ENCODE results near the gene GHR.

Gene GHR

DNA sequence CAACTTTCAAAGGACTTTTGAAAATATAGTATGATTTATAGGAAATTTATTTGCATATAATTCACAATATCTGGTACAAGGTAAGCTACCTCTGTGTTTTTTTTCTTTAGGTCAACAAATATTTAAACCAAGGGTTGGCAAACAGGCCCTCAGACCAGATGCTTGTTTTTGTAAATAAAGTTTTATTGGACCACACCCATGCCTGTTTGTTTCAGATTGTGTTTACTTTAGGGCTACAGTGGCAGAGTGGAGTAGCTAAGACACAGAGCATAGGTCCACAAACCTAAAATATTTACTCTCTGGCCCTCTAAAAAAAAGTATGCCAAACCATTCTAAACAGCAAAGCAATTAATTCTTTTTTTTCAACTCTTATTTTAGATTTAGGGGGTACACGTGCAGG lies 213.7 kb downstream of the GHR start:
- no peak for DNase-seq (ENCODE audit: low read depth in 2 of 2)
- no peak overlapping the region for H3K4me3 ChIP-seq (replicated peaks in 1 of 2; ENCODE audit: low read depth in 2 of 2, low read length in 2 of 2)
- TF ChIP-seq, protein P1, sequence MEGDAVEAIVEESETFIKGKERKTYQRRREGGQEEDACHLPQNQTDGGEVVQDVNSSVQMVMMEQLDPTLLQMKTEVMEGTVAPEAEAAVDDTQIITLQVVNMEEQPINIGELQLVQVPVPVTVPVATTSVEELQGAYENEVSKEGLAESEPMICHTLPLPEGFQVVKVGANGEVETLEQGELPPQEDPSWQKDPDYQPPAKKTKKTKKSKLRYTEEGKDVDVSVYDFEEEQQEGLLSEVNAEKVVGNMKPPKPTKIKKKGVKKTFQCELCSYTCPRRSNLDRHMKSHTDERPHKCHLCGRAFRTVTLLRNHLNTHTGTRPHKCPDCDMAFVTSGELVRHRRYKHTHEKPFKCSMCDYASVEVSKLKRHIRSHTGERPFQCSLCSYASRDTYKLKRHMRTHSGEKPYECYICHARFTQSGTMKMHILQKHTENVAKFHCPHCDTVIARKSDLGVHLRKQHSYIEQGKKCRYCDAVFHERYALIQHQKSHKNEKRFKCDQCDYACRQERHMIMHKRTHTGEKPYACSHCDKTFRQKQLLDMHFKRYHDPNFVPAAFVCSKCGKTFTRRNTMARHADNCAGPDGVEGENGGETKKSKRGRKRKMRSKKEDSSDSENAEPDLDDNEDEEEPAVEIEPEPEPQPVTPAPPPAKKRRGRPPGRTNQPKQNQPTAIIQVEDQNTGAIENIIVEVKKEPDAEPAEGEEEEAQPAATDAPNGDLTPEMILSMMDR (IDR thresholded peaks at IDR 0.05; ENCODE audit: low read depth, low read length): no peak

DNA sequence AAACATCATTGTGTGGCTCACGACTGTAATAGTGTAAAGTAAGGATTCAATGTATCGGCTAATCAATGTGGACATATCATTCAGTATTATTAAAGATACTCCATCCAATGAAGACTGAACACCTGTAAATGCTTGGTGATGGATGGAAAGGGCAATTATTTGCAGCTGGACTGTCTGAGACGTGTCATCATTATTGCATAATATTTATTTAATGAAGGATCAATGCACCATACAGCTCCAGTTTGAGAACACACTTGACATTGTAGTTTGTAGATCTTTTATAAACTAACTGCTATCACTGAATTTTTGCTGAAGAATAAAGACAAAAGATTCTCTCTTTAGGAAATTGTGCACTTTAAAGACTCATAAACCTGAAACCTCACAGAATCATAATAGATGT lies 215.7 kb downstream of the GHR start:
- TF ChIP-seq, protein P1 (IDR thresholded peaks at IDR 0.05; ENCODE audit: low read depth, low read length): no peak
- H3K4me3 ChIP-seq (replicated peaks in 1 of 2; ENCODE audit: low read depth in 2 of 2, low read length in 2 of 2): no peak overlapping the region
- DNase-seq (ENCODE audit: low read depth in 2 of 2): no peak

DNA sequence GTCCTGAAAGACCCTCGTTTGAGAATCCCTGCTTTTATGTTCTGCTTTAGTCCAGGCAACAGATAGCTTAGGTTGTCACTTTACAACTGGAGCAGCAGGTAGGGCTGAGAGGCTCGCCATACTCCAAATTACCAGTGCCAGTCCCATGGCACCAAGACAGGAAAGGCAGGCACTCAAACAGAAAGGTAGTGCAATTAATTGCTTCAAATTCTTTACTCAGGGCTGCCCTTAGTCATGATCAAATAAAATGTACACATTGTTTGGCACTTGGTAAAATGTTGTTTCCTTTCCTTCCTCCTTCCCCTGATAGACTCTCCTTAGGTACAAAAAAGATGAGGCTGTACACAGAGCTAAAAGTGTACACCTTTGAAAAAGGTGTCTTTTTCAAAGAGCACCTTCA lies 217.6 kb downstream of the GHR start:
- no peak for DNase-seq (ENCODE audit: low read depth in 2 of 2)
- TF ChIP-seq, protein P1 (IDR thresholded peaks at IDR 0.05; ENCODE audit: low read depth, low read length): no peak

DNA sequence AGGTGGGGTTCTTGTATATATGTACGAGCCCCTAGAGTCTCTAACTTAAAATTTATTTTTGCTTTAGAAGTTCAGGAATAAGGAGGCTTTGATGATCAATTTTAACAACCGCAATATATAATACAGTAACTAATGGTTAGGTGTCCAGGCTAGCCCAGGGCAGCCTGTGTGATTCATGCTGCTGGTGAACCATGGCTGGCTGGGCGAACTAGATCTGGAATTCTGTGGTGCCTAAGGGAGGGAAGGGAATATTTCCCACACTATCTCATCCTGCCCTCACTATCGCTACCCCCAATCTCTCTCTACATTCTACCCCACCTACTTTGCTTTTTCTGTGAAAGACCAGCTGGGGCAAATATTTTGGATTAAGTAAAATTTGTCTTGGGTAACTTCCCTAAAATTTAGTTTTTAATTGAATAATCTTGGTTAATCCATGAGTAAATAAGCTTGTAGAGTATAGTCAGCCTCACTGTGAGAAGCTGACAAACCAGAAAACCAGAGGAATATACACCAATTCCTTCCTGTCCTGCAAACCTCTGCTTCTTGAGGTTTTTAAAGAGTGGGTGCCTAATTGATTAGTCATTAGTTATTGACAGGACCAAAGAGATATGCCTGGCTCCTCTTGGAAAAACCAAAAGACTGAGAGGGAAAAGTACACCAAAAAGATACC lies 218.2 kb downstream of the GHR start:
- DNase-seq (ENCODE audit: low read depth in 2 of 2): no peak
- H3K4me3 ChIP-seq (replicated peaks in 1 of 2; ENCODE audit: low read depth in 2 of 2, low read length in 2 of 2): no peak overlapping the region
- TF ChIP-seq, protein P1 (IDR thresholded peaks at IDR 0.05; ENCODE audit: low read depth, low read length): no peak

More for the DNA sequence above, 217.6 kb downstream of the GHR start:
- no peak overlapping the region for H3K4me3 ChIP-seq (replicated peaks in 1 of 2; ENCODE audit: low read depth in 2 of 2, low read length in 2 of 2)

DNA sequence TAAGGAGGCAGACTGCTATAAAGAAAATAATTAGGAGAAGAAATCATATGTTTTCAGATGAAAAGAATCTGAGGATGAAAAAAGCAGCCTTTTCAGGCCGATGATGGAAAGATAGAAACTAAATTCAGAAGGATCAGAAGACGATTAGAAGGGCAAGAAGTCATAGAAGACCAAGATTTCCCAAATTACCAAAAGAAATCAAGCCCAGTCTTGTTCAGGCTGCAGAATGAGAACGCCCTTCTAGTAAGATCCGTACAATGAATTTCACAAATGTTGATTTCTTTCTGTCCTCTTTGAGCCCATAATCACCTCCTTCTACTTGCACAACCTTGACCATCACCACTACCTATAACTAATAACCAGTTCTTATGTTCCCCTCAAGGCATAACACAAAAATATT lies 218.8 kb downstream of the GHR start:
- DNase-seq (ENCODE audit: low read depth in 2 of 2): no peak
- no peak overlapping the region for H3K4me3 ChIP-seq (replicated peaks in 1 of 2; ENCODE audit: low read depth in 2 of 2, low read length in 2 of 2)
- TF ChIP-seq, protein P1 (IDR thresholded peaks at IDR 0.05; ENCODE audit: low read depth, low read length): no peak

DNA sequence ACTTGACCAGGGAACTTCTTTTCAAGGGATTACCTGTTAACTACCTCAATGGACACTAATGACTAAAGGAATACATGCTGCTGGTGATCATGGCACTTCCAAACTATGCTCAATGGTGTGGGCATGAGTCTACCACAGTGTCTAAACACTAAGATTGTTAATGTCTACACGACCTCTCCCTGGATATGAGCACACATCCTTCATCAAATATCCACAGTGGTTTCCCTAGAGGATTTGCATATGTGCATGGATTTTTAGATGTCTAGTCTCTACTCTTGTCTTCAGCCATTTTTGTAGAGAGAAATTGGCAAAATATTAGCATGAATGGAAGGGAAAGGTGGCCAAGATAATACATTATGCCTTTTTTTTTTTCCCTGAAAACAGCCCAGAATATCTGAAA lies 220.1 kb downstream of the GHR start:
- no peak for DNase-seq (ENCODE audit: low read depth in 2 of 2)
- no peak overlapping the region for H3K4me3 ChIP-seq (replicated peaks in 1 of 2; ENCODE audit: low read depth in 2 of 2, low read length in 2 of 2)
- TF ChIP-seq, protein P1 (IDR thresholded peaks at IDR 0.05; ENCODE audit: low read depth, low read length): no peak

DNA sequence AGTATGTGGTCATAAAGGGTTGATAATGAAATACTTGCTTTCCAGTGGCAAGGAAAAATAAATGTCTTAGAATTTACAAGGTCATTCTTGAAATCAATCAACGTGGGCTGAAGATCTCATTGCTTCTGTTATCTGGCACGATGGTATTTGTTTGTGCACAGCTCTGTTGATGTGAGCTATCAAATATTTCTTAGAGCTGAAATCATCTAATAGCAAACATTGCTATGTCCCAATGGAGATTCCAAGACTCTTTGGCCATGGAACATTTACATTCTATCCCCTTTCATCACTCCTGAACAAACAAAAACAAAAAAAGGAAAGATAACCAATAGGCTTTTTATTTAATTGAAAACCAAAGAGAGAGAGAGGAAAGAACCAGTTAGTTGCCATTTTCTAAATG lies 221.9 kb downstream of the GHR start:
- DNase-seq (ENCODE audit: low read depth in 2 of 2): peak in 1 of 2 donors; percentile 26
- H3K4me3 ChIP-seq (replicated peaks in 1 of 2; ENCODE audit: low read depth in 2 of 2, low read length in 2 of 2): no peak overlapping the region
- TF ChIP-seq, protein P1 (IDR thresholded peaks at IDR 0.05; ENCODE audit: low read depth, low read length): no peak

Measured in cardiac fibroblast (primary cell).